ENCODE measurements around the gene SLC8A1. TPM values are rescaled to one million over a fixed set of nuclear protein-coding genes. Genes with fewer than 3 reads are reported as not detected.

The SLC8A1 gene
- total RNA-seq, 1 donor from 2014 or later = 1.3 TPM

DNA sequence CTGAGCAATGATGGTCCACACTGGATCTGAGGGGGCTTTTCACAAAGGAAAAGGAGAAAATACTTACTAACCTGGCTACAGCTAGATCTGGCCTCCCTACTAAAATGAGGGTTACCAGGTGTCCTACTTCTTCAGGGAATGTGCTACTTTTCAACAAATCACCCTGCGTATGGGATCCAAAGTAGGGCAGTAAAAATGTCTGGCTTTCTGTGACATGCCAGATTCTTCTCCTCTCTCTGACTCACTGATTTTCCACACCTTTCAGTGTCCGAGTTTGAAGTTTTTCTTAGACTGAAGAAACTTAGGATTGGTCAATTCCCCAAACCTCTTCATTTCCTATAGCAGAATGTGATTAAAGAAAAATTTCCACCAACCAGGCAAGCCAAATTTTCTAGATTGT, 71.2 kb downstream of the SLC8A1 start:
- no peak for ATAC-seq

GRCh38 chr2:40380041-40380440, 71.8 kb downstream of the SLC8A1 start:
- ATAC-seq = no peak

DNA sequence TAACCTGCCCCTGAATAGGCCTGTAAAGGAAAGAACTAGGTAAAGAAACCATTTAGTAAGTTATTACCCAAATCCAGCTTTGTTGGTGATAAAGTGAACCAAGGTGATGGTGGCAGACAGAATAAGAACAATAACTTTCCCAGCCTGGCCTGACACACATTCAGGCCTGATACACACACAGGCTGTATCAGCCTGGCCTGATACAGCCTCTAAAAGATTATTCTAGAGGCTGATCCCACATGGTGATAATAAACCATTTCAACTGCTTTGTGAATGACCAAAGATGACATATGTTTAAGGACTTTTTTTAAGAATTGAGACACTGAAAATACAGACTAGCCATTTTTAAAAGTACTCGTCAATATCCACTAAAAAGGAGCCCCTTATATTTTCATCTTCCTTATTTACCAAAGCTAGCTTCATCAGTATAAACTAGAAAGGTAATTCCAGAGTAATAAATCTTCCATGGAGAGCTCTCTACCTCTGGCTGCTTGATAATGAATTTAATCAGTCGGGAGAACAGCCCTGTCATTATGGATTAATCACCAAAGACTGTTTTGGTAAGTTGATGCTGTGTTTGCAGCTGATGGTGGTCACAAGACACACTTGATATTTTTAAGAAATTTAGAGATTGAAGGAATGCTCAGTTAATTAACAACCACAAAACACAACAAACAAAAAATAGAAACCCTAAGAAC, 77.2 kb downstream of the SLC8A1 start:
- no peak for ATAC-seq

- ATAC-seq = no peak
Observed at GRCh38 chr2:40373111-40373510, 78.8 kb downstream of the SLC8A1 start.

DNA sequence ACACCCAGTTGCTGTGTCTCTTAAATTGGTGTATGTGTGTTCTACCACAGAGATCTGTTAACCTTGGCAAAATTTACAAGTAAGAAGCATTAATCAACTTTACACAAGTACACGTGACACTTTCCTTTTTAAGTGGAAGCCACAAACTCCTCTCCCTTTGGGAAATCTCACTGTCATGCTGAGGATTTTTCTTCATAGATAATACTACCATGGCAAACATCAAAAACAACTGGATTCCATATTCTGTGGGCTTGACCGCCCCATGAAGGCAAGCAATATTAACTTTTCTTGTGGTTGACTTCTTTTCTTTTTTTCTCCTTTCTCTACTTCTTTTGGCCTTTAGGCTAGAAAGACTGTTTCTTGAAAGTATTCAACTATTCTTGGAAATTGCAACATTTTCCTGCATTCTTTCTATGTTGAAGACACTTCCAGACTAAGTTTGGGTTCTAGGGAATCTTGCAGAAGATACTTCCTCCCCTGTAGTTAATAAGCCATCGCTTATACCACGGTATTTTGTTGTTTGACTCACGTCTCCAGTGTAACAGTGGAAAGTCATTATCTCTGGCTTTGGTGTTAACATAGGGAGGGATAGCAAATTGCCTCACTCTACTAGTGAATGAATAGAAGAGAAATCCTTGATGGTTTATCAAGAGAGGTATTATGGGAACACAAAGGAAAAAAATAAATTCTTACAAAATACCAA, 79.5 kb downstream of the SLC8A1 start:
- no peak for ATAC-seq

- no peak for ATAC-seq
Observed at GRCh38 chr2:40371525-40372282, 80.2 kb downstream of the SLC8A1 start.

DNA sequence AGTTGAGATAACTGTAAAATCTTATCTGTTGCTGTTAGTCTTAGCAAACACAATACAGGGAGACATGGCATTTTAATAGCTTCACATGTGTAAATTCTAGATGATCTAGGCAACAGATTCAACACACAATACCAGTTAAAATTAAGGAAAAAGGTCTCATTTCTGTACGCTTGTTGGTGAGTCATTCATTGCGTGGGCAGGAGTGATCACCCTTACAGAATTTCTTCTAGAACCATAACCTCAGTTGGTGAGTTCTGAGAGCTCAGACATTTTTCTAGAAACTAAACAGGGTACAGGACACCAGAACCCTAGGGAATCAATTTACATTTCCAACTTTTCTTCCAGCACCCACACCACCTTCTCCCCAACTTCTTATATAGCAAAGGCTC, 81.9 kb downstream of the SLC8A1 start:
- no peak for ATAC-seq

DNA sequence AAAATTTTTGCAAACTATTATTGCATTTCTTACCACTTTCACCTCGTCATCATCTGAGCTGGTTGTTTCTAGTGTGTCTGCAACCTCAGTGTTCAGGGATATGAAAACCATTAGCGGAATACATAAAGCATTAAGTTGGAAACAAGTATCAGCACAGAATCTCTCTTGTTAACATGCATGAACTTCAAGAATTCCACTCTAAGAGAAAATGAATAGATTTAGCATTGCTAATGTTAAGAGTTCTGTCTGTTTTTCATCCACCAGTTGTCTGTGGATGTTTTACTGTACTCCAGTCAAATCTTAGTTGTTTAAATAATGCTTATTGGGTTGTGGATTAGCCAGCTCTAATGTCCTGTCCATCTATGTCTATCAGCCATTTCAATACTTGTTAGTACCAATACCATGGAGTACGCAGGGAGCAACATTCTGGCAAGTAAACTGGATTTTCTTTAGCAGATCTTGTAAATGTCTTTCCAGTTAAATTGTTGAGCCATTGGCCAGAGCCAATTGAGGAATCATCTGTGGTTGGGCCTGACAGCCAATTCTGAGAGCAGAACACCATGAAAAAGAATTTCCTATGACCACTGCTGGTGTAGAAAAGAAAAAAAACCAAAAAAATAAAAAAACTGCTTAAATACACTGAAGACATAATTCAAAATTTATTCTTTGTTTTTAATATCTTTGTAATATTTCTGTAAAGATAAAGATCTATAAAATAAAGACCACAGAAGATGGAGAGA, 82.5 kb downstream of the SLC8A1 start:
- no peak for ATAC-seq

GRCh38 chr2:40367652-40368051, 84.2 kb downstream of the SLC8A1 start:
- no peak for ATAC-seq

DNA sequence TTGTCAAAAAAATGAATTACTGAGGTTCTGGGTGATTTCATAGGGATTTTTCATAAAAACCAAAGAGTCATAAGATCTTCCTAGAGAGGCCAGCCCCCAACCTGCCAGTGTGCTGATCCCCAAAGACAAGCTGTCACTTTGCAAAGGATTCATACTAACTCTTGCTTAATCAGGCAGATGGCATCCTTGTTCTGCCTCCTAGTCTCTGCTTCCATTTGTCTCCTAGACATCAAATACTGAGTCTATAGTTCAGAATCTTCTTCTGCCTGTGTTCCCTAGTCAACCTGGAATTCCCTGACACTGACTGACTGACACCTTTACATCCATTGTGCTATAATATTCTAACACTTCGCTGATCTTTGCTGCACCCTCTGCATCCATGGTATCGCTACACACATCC, 84.9 kb downstream of the SLC8A1 start:
- no peak for ATAC-seq

- no peak for ATAC-seq
Observed at GRCh38 chr2:40364151-40364874, 87.6 kb downstream of the SLC8A1 start.

DNA sequence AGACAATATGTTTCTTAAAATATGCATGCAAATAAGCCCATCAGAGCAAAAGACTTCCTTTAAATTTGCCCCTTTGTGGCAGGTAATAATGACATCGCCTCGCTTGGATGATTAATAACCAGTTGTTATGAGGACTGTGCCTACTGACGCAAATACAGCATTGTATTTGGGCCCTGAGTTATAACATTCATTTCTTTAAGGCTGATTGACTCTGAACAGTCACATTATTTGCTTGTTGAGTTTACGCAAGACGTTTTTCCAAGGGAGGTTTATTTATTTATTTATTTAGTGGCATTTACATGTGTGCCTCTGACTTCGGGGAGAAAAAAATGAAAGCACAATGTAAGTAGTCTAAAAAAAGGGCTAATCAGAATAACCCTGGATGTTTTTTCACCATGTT, 88.3 kb downstream of the SLC8A1 start:
- peak; percentile 68 for ATAC-seq

DNA sequence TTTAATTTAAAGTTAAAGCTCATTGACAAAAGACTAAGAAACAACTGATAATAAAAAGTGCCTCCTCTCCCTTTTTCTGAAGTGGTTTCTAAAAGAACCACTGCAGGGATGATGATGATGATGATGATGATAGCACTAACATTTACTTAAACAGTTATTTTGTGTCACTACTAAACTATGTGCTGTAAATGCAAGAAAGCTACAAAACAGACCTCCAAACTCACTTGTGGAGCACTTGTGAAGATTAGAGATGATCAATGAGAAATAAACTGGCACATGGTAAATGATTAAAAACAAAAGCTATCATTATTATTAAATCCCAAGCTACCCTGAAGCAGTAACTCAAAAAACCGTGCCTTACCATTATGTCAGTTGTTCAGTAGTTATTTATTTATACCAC, 88.7 kb downstream of the SLC8A1 start:
- no peak for ATAC-seq

DNA sequence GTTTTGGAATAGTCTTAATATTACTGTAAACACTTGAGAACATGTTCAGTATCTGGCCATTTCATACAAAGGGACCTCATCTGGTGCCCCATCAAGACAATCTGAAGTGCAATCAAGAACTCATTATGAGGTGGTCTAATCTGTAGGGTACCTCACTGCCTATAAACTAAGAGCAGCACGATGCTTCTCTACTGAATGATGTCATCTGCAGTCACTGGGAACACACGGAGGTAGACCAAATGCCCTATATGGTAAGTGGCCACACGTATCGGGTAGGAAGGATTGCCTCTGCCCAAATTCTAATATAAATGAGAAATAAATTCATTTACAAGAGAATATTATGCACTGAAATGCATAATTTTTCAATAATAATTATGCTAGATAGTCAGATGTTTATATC, 90.4 kb downstream of the SLC8A1 start:
- ATAC-seq = no peak

- ATAC-seq = peak; percentile 61
Observed at GRCh38 chr2:40360652-40361051, 91.2 kb downstream of the SLC8A1 start.

- no peak for ATAC-seq
Observed at GRCh38 chr2:40359811-40360210, 92.1 kb downstream of the SLC8A1 start.

- no peak for ATAC-seq
Observed at GRCh38 chr2:40358783-40359182, 93.1 kb downstream of the SLC8A1 start.

- no peak for ATAC-seq
Observed at GRCh38 chr2:40357667-40358066, 94.2 kb downstream of the SLC8A1 start.

DNA sequence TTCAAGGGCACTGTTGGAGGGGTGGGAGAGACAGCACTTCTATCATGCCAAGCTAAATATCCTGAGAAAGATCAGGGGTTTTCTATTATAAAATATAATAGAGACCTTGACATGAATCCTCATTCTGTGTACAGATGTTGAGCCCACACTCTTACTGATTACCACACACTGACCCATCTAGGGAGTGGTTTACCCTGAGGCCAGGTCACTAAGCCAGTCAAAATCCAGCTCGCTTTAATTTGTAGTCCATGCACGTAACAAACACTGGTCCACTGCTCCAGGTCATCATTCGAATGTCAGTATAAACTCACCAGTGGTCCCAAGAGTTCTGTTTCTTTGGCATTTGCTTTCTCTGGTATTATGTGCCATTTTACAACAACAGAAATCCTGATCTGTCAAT, 96.4 kb downstream of the SLC8A1 start:
- no peak for ATAC-seq

DNA sequence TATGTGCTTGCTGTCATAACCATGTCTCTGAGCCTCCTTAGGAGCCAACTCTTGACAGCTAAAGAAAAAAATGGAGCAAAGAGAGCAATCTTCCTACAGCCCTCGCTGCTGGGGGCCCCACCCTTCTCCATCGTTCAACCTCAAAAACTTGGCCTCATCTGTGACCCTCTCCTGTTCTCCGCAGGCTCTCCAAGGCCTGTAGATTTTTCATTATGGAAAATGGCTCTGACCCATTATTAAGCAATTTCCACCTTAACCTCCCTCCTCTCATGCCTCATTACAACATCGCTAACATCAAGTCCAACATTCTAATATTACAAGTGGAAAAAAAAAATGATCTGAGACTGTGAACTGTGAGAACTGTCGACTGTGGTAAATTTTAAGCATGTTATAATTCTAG, 98.7 kb downstream of the SLC8A1 start:
- no peak for ATAC-seq

DNA sequence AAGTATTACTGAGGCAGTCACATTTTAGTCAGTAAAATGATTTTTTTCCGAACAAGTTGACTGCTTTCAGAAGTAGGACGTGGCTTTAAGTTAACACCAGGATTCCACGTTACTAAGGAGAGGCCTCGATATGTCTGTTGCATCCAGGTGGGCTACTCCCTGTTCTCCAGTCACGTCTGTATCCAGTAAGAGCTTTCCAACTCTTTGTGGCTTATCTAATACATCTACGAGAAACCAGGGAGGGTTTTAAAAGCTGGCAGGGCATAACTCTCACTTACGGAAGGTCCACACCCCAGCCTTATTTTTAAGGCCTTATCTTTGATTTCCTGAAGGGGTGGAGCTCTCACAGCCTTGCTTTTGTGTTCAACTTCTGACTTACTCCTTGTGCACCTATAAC, 99.2 kb downstream of the SLC8A1 start:
- no peak for ATAC-seq

- ATAC-seq = no peak
Observed at GRCh38 chr2:40352041-40352702, 99.7 kb downstream of the SLC8A1 start.

Measured in esophagus mucosa (tissue), 1 donor.